Measurements from ENCODE around the gene DNAJC18.
A peak's percentile ranks its signal among the peaks of the same experiment; 100 is the strongest.
"Not testable (repeated sequence)": the region's sequence is repeated elsewhere in the genome, so short reads cannot be mapped to it uniquely, and the experiment has no call there.

Gene DNAJC18

GRCh38 chr5:139402561-139403158 lies 36.7 kb downstream of the DNAJC18 start:
- DNase-seq: peak; percentile 45

DNA sequence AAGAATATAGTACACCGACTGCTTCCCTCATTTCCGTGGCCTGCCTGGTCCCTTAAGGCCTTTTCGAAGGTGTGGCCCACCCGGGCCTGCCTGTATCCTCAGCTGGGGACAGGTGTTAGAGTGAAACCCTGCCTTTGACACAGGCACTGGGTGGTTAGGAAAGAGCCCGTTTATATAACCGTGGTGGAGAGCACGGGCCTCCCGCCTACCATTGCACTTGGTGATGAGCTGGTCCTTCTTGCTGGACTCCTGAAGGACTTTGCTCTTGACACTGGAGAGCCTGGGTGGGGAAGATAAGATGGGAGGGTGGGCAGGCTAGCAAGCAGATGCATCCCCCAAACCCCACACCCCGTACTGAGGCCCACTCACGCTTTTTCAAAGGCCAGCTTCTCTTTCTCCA lies 37.8 kb downstream of the DNAJC18 start:
- no peak for DNase-seq

DNA sequence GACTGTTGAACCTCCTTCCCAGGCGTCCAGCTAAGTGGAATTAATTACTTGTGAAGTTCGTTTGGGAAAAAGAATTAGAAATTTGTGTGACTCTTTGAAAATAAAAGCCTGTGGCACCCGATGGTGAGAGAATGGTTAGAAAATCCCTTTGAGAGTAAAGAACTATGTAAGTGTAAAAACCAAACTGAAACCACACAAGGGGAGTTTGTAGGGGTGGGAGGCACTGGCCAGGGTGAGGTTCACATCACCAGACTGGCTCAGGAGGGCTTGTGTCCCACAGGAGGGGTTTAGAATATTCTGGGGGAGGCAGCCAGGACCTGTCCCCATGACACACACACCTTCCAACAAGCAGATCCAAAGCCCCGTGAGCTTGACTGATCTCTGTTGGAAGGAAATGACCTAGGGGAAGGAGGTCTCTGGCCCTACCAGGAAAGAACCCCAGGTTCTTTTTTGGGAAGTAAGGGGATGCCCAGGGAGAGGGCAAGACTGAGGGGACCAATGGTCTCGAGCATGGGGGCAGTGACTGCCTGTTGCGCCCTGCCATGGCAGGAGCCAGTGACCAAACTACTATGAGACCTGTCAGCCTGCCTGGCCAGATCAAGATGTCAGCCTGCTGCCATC lies 39.7 kb downstream of the DNAJC18 start:
- DNase-seq: no peak

- DNase-seq: no peak
Observed at GRCh38 chr5:139397921-139398320, 41.4 kb downstream of the DNAJC18 start.

DNA sequence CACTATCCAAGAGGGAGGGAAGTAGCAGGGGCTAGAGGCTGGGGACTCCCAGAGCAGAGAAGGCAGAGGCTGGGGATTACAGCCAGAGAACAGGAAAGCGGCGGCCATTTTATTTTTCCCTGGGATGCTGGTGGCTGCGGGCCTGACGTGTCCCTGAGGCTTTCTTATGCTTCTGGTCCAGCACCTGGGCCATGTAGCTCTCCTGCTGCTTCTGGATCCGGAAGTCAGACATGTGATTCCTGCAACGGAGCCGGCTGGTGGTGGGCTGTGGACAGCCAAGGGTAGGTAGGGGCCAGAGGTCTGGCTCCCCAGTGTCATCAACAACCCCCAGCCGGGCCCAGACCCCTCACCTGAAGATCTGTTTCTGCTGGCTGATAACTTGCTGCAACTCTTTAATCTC lies 42.6 kb downstream of the DNAJC18 start:
- DNase-seq: no peak

DNA sequence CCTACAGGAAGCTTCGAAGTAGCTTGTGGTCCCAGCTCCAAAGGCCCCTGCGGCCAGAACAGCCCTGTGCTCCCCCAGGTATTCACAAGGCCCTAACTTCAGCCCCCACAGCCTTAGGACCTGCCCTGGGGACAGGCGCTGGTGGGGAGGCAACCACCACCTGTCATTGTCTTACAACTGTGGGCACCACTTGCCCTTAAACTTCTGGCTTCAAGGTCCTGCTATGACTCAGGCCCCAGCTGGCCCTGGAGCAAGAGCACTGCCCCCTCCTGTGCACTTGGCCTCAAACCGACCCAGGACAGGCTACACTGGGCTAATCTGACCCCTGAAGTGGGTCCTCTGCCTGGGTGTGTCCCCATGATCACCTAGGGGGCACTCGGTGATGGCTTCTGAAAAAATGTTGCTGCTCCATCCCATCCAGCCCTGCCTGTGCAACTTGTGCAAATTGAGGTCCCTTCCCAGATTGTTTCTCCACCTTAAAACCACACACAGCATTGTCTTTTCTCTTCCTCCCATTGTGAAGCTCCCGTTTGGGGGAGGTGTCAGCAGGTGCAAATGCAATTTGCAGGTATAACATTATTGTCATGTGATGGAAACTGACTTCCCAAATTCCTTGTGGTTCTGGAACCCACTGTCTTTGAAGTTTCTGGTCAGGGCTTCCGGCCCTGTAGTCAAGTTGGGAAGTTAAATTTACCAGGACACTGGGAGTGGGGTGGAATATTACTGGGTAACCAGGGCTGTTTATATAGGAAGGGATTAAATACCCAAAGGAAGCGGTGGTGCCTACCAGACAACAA lies 43.3 kb downstream of the DNAJC18 start:
- no peak for DNase-seq

- no peak for DNase-seq
Observed at GRCh38 chr5:139394654-139395566, 44.4 kb downstream of the DNAJC18 start, which contains the start of gene PROB1. PROB1 (minus strand) TSS chr5:139395104; CDS start chr5:139395081, 23 bp downstream.

DNA sequence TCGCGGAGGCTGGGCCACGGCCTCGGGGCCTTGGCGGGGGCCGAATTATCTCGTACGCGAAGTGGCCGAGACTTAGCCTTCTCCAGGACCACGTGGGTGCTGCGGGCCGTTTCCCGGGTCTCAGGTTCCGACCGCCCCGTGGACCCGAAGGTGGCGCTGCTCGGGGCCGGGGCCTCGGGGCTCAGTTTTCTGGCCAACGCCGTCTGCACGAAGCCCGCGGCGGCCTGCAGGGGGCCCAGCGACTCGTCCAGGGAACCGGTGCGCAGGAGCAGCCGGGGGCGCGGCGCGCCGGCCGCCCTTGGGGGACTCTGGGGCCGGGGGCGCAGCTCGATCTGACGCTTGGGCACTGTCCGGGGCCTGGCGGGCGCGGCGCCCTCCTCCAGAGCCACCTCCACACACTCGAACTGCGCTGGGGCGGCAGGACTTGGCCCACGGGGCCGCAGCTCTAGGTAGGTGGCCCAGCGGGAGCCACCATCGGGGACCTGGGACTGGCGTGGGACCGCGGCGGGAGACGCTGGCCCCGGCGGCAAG lies 45.1 kb downstream of the DNAJC18 start:
- no peak for DNase-seq

DNA sequence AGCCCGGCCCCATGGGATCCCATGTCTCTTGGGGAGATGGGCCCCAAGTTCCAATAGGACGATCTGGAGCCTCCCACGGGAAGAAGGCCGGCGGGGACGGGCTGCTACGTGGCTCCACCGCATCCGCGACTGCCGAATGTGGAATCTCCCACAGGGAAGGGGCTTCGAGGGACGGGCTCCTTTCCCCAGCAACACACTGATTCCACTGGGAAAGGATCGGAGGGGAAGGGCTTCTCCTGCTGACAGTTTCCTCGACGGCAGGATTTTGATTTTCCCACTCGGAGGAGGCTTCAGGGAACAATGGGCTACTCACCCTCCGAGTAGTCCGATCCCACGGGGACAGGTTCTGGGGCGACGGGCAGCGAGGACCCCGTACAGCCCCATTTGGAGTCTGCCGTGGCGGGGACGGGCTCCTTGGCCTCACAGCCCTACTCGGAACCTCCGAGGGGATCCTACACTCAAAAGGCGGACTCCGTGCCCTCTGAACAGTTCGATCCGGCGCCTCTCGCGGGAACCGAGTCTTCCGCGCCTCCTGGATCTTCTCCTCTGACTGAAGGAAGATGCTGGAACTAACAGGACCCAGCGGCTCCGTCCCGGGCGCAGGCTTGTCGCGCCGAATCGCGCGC lies 45.7 kb downstream of the DNAJC18 start:
- no peak for DNase-seq

DNA sequence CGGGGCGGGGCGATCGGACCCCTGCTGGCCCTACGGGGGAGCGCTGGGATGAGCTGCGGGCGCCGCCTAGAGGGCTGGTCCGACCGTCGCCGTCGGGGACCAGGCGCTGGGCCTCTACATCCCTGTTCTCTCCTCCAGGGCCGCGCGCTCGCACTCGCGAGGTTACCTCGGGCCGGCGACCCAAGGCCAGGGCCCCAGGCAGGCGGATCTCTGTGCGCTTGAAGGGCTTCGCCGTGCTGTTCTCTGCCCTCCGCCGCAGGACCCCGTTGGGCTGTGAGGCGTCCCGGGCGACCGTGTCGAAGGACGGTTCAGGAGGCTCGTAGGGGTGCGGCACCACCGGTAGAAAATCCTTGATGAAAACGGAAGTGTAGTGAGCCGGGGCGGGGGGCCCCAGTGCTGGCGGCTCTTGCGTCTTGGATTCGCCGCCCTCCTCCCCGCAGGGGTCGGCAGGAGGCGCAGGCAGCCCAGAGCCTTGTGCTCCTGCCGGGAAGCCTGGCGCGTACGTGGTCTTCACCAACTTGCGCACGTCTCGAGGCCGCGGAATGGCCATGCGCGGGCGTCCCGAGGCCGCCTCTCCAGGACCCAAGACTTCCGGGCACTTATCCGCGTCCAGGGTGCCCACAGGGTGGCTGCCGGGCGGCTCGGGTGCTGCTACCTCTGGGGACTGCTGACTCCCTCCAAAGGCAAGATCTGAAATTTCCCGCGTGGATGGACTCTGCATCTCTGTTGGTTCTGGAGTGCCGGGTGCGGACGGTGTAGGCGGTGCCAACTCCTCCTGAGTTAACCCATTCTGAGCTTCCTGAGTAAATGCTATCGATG lies 46.4 kb downstream of the DNAJC18 start:
- peak; percentile 68 for DNase-seq

- no peak for DNase-seq
Observed at GRCh38 chr5:139392324-139392677, 47.0 kb downstream of the DNAJC18 start.

GRCh38 chr5:139391570-139392323 lies 47.6 kb downstream of the DNAJC18 start:
- peak; percentile 48 for DNase-seq

DNA sequence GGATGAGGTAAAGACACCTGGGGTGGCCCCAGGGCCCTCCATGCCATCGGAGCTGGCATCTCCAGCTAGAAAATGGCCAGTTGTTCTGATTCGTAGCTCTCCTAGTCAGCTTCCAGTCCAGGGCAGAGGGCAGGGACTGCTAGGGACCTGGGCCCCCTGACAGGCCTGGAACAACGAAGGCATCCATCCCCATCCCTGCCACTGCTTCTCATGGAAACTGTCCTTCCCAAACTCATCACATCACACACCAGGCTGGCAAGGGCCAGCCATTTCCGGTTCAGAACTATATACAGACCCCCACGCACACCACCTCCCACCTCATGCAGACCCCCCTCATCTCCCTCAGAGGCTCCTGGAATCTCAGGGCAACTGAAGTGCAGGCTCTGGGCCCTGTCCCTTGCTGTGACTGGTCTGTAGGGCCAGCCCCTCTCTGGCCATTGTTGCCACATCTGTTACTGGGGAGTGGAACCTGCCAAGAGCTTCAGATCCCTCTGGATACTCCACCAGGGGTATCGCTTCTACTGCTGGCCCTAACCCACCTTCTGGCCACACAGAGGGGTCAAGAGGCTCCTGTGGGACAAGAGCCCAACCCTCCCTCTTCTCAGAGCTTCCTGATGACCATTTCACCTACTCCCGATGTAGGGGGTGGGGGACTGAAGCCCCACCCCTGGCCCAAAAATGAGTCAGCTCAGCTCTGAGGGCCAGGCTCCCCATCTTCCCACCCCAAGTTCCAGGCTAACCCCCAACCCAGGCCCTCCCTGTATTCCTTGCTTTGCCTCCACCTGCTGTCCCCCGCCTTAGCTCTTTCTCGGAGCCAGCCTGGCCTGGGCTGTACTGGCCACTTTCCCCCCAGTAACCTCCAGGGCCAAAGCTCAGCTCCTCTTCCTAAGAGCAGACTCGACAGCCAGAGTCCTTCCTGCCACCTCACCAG lies 48.4 kb downstream of the DNAJC18 start:
- no peak for DNase-seq

GRCh38 chr5:139389701-139390638 lies 49.4 kb downstream of the DNAJC18 start, which contains the start of gene MZB1:
MZB1 (minus strand) TSS chr5:139389913; CDS start chr5:139389856, 57 bp downstream.
- DNase-seq: no peak

DNA sequence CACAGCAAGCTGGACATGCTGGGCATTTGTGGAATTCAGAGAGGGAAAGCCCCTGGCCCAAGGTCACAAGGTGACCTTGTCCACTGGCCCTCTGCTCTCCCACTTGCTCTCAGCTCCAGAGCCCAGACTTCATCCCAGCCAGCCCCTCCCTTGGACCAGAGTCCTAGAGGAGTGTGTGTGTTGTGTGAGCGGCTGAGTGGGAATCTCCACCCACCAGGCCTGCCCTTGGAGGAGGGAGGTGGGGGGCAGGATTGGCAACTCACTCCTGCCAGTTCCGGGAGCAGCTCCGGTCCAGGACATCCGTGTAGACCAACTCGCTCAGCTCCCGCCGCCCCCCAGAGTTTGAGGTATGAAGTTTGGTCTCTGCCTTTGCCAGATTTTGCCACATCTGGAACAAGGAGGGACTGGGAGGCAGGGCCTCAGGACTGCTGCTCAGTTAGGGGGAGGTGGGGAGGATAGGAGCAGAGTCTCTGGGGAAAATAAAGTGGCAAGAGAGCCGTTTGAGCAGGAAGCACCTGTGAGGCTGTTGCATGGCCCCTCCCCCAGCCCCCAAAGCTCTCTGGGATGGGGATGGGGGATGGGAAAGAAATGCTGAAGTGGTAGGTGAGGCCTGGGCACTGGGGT lies 51.0 kb downstream of the DNAJC18 start:
- DNase-seq: no peak

- no peak for DNase-seq
Observed at GRCh38 chr5:139387611-139388197, 51.6 kb downstream of the DNAJC18 start.

GRCh38 chr5:139386956-139387355 lies 52.4 kb downstream of the DNAJC18 start:
- DNase-seq: not testable (repeated sequence)
